K562 (cell line): ENCODE data around the gene RTL1. TPM values are rescaled to one million over a fixed set of nuclear protein-coding genes. Genes with fewer than 3 reads are reported as not detected.

ENCODE experiments used
- EHMT2 ChIP-seq: fragments of 450-650 bp; IDR thresholded peaks from 2 replicates; pipeline ENCODE4 v1.6.1; 2018; ENCODE audit warnings: antibody characterized with exemption
- ETV5 ChIP-seq: sonication (generic); formaldehyde crosslinking; IDR thresholded peaks from 2 replicates; pipeline ENCODE4 v1.4.0; 2020; ENCODE audit warnings: low read depth, mild to moderate bottlenecking, missing genetic modification reagents
- GATAD2A ChIP-seq: fragments of 450-650 bp; IDR thresholded peaks from 2 replicates; pipeline ENCODE4 v1.6.1; 2017
- GTF2F1 ChIP-seq: IDR thresholded peaks from 2 replicates; pipeline ENCODE4 v1.6.1; 2011; ENCODE audit warnings: low read depth, low read length, improper control_type of control experiment
- LCOR ChIP-seq: sonication (generic); formaldehyde crosslinking; IDR thresholded peaks from 2 replicates; pipeline ENCODE4 v1.8.0; 2022; ENCODE audit warnings: mild to moderate bottlenecking, missing genetic modification reagents
- NRF1 ChIP-seq, 2 experiments: fragments of 450-650 bp; IDR thresholded peaks in 1 of 2; conservative IDR thresholded peaks in 1 of 2; 2 replicates each; pipeline ENCODE4 v1.6.1; 2014; ENCODE audit warnings: mild to moderate bottlenecking in 2 of 2
- PHF20 ChIP-seq: fragments of 450-650 bp; IDR thresholded peaks from 2 replicates; pipeline ENCODE4 v1.6.1; 2018; ENCODE audit not compliant: partially characterized antibody
- POLR2AphosphoS2 ChIP-seq: IDR thresholded peaks from 2 replicates; pipeline ENCODE4 v1.6.1; 2012; ENCODE audit warnings: low read length, improper control_type of control experiment
- SMARCA5 ChIP-seq: fragments of 450-650 bp; IDR thresholded peaks from 2 replicates; pipeline ENCODE4 v1.6.1; 2016
- THAP7 ChIP-seq: fragments of 250-450 bp; sonication (Bioruptor Pico); IDR thresholded peaks from 2 replicates; pipeline ENCODE4 v1.5.0; 2021
- TRIM24 ChIP-seq, 2 experiments: fragments of 450-650 bp; IDR thresholded peaks; 2 replicates each; pipeline ENCODE4 v1.6.1; 2016
- ZC3H8 ChIP-seq: fragments of 450-650 bp; IDR thresholded peaks from 2 replicates; pipeline ENCODE4 v1.6.1; 2017
- ZNF224 ChIP-seq: sonication (generic); formaldehyde crosslinking; IDR thresholded peaks from 2 replicates; pipeline ENCODE4 v1.8.0; 2022; ENCODE audit warnings: mild to moderate bottlenecking, missing genetic modification reagents
- polyA plus RNA-seq, 8 experiments: library from polyadenylated mRNA; depleted of rRNA in 4 of 8; stranded (reverse) in 5 of 8; unstranded in 3 of 8; fragments of >200 nt; fragmentation: Nextera tagmentation in 2 of 8; fragmentation: Illumina TruSeq in 1 of 8; extraction: Ambion mirVana in 2 of 8; extraction: Trizol in 1 of 8; gene quantifications; 2 replicates each; pipeline versions ENCODE4 v1.2.1 to v1.2.3, GENCODE V29; 2011 to 2014; ENCODE audit warnings: inconsistent platforms in 1 of 8, missing spikeins in 1 of 8
- total RNA-seq, 7 experiments: library from RNA; depleted of rRNA in 6 of 7; stranded (reverse); fragments of >200 nt in 6 of 7; fragmentation: Illumina TruSeq in 2 of 7; extraction: Trizol in 2 of 7; gene quantifications; 2 replicates each; pipeline versions ENCODE4 v1.2.1 to v1.2.3, GENCODE V29; 2011 to 2021; ENCODE audit warnings: low replicate concordance in 1 of 7
- TF ChIP-seq, protein P1 (sequence below): sonication (generic); formaldehyde crosslinking; IDR thresholded peaks from 2 replicates; pipeline ENCODE4 v1.8.0; 2023; ENCODE audit warnings: missing genetic modification reagents, mild to moderate bottlenecking, borderline replicate concordance
- TF ChIP-seq, protein P2 (sequence below): sonication (generic); formaldehyde crosslinking; IDR thresholded peaks from 2 replicates; pipeline ENCODE4 v1.8.1; 2022; ENCODE audit warnings: missing genetic modification reagents
- TF ChIP-seq, protein P3 (sequence below), 2 experiments: IDR thresholded peaks; 2 replicates each; pipeline ENCODE4 v1.6.1; 2012; ENCODE audit warnings: improper control_type of control experiment in 2 of 2, low read depth in 2 of 2, low read length in 2 of 2, borderline replicate concordance in 1 of 2
- TF ChIP-seq, protein P4 (sequence below): fragments of 250-450 bp; sonication (Bioruptor Pico); IDR thresholded peaks from 2 replicates; pipeline ENCODE4 v1.8.0; 2022; ENCODE audit warnings: inconsistent platforms, mild to moderate bottlenecking, moderate library complexity, borderline replicate concordance

The RTL1 gene
- total and polyA plus RNA-seq, 9 of the 15 experiments (the other 6 are each of a cell fraction or from before 2014, with no cell fraction given): not detected

DNA sequence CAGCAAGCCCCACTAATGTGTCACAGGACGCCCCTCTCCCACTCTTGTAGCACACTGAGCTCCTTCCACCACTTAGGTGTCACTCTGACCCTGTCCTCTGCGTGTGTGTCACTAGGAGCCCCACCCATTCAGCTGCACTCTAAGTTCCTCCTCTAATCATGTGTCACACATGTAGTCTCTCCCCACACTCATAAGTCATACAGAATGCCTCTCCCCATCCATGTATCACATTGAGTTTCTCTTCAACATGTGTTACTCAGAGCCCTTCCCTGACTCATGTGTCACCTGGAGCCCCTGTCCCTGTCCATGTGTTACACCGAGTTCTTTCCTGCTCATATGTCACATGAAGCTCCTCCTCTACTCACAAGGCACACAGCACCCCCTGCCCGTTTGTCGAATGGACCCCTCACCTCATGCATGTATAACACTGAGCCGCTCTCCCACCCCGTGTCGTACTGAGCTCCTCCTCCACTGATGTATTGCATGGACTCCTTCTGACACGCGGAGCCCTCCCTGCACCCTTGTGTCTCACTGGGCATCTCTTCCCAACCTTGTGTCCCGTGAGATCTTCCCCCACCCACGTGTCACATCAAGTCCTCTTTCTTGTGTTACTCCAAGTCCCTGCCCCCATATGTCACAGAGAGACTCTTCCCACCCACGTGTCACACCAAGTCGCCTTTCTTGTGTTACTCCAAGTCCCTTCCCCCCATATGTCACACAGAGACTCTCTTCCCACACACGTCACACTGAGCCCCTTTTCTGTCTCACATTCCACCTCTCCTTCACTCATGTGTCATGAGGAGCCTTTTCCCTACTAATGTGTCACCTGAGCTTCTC, 31.0 kb downstream of the RTL1 start (continued):
- TF ChIP-seq, protein P1, sequence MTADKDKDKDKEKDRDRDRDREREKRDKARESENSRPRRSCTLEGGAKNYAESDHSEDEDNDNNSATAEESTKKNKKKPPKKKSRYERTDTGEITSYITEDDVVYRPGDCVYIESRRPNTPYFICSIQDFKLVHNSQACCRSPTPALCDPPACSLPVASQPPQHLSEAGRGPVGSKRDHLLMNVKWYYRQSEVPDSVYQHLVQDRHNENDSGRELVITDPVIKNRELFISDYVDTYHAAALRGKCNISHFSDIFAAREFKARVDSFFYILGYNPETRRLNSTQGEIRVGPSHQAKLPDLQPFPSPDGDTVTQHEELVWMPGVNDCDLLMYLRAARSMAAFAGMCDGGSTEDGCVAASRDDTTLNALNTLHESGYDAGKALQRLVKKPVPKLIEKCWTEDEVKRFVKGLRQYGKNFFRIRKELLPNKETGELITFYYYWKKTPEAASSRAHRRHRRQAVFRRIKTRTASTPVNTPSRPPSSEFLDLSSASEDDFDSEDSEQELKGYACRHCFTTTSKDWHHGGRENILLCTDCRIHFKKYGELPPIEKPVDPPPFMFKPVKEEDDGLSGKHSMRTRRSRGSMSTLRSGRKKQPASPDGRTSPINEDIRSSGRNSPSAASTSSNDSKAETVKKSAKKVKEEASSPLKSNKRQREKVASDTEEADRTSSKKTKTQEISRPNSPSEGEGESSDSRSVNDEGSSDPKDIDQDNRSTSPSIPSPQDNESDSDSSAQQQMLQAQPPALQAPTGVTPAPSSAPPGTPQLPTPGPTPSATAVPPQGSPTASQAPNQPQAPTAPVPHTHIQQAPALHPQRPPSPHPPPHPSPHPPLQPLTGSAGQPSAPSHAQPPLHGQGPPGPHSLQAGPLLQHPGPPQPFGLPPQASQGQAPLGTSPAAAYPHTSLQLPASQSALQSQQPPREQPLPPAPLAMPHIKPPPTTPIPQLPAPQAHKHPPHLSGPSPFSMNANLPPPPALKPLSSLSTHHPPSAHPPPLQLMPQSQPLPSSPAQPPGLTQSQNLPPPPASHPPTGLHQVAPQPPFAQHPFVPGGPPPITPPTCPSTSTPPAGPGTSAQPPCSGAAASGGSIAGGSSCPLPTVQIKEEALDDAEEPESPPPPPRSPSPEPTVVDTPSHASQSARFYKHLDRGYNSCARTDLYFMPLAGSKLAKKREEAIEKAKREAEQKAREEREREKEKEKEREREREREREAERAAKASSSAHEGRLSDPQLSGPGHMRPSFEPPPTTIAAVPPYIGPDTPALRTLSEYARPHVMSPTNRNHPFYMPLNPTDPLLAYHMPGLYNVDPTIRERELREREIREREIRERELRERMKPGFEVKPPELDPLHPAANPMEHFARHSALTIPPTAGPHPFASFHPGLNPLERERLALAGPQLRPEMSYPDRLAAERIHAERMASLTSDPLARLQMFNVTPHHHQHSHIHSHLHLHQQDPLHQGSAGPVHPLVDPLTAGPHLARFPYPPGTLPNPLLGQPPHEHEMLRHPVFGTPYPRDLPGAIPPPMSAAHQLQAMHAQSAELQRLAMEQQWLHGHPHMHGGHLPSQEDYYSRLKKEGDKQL: no peak
- TF ChIP-seq EHMT2 (0 out of 2 replicates have a peak, but pooled peaks have one; percentile 16), THAP7 (CRISPR knock-in tag) (no peak), LCOR (CRISPR knock-in tag) (no peak), POLR2AphosphoS2 (no peak), ETV5 (CRISPR knock-in tag) (no peak), TRIM24 (IDR thresholded peaks at IDR 0.05) (peak in 1 of 2 experiments; percentile 9; a peak in 1 of 4 replicates), GTF2F1 (no peak), ZNF224 (CRISPR knock-in tag) (no peak), GATAD2A (no peak), PHF20 (peak; percentile 20), SMARCA5 (no peak), NRF1 (conservative IDR thresholded peaks at IDR 0.05 in 1 of 2, IDR thresholded peaks at IDR 0.05 in 1 of 2) (no peak), ZC3H8 (no peak)
- TF ChIP-seq, protein P2, sequence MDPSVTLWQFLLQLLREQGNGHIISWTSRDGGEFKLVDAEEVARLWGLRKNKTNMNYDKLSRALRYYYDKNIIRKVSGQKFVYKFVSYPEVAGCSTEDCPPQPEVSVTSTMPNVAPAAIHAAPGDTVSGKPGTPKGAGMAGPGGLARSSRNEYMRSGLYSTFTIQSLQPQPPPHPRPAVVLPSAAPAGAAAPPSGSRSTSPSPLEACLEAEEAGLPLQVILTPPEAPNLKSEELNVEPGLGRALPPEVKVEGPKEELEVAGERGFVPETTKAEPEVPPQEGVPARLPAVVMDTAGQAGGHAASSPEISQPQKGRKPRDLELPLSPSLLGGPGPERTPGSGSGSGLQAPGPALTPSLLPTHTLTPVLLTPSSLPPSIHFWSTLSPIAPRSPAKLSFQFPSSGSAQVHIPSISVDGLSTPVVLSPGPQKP (CRISPR knock-in tag): no peak
- TF ChIP-seq, protein P3, sequence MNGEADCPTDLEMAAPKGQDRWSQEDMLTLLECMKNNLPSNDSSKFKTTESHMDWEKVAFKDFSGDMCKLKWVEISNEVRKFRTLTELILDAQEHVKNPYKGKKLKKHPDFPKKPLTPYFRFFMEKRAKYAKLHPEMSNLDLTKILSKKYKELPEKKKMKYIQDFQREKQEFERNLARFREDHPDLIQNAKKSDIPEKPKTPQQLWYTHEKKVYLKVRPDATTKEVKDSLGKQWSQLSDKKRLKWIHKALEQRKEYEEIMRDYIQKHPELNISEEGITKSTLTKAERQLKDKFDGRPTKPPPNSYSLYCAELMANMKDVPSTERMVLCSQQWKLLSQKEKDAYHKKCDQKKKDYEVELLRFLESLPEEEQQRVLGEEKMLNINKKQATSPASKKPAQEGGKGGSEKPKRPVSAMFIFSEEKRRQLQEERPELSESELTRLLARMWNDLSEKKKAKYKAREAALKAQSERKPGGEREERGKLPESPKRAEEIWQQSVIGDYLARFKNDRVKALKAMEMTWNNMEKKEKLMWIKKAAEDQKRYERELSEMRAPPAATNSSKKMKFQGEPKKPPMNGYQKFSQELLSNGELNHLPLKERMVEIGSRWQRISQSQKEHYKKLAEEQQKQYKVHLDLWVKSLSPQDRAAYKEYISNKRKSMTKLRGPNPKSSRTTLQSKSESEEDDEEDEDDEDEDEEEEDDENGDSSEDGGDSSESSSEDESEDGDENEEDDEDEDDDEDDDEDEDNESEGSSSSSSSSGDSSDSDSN (IDR thresholded peaks at IDR 0.05; ENCODE audit: borderline replicate concordance in 1 of 2, low read depth in 2 of 2, low read length in 2 of 2): no peak
- TF ChIP-seq, protein P4, sequence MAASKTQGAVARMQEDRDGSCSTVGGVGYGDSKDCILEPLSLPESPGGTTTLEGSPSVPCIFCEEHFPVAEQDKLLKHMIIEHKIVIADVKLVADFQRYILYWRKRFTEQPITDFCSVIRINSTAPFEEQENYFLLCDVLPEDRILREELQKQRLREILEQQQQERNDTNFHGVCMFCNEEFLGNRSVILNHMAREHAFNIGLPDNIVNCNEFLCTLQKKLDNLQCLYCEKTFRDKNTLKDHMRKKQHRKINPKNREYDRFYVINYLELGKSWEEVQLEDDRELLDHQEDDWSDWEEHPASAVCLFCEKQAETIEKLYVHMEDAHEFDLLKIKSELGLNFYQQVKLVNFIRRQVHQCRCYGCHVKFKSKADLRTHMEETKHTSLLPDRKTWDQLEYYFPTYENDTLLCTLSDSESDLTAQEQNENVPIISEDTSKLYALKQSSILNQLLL: no peak
